Mesendoderm (in vitro differentiated cells): ENCODE data around the gene CTIF.
"Not testable (repeated sequence)": the region's sequence is repeated elsewhere in the genome, so short reads cannot be mapped to it uniquely, and the experiment has no call there.

Experiments
- DNase-seq: peaks from one replicate; pipeline ENCODE4 v3.0.0; 2013
- H2AK5ac ChIP-seq: 2 replicates; pipeline ENCODE4 v1.6.1; 2013; ENCODE audit warnings: low read length, inconsistent platforms
- H2BK120ac ChIP-seq: 2 replicates; pipeline ENCODE4 v1.6.1; 2013; ENCODE audit warnings: low read depth, mild to moderate bottlenecking, low read length, moderate library complexity, mixed read lengths
- H2BK15ac ChIP-seq: replicated peaks from 2 replicates; pipeline ENCODE4 v1.6.1; 2013; ENCODE audit warnings: low read depth, mild to moderate bottlenecking, moderate library complexity
- H2BK5ac ChIP-seq: 2 replicates; pipeline ENCODE4 v1.6.1; 2013; ENCODE audit warnings: low read length, inconsistent platforms
- H3K18ac ChIP-seq: 2 replicates; pipeline ENCODE4 v1.6.1; 2013; ENCODE audit warnings: mild to moderate bottlenecking, low read length, mixed read lengths
- H3K23ac ChIP-seq: one replicate; pipeline ENCODE4 v1.6.1; 2013; ENCODE audit warnings: low read length
- H3K27ac ChIP-seq: 2 replicates; pipeline ENCODE4 v1.5.1; 2013; ENCODE audit warnings: low read depth, mild to moderate bottlenecking, inconsistent platforms, low read length, moderate library complexity
- H3K27me3 ChIP-seq: 2 replicates; pipeline ENCODE4 v1.6.1; 2013; ENCODE audit warnings: low read length, control low read depth, mild to moderate bottlenecking, inconsistent platforms; ENCODE audit not compliant: insufficient read depth, poor library complexity
- H3K36me3 ChIP-seq: 2 replicates; pipeline ENCODE4 v1.6.1; 2013; ENCODE audit warnings: low read length, inconsistent platforms; ENCODE audit not compliant: control insufficient read depth, insufficient read depth
- H3K4ac ChIP-seq: one replicate; pipeline ENCODE4 v1.6.1; 2013; ENCODE audit warnings: low read depth, mild to moderate bottlenecking, low read length, moderate library complexity
- H3K4me1 ChIP-seq: 2 replicates; pipeline ENCODE4 v1.6.1; 2013; ENCODE audit warnings: low read depth, low read length, inconsistent platforms; ENCODE audit not compliant: control insufficient read depth
- H3K4me2 ChIP-seq: 2 replicates; pipeline ENCODE4 v1.6.1; 2013; ENCODE audit warnings: low read length
- H3K4me3 ChIP-seq: 2 replicates; pipeline ENCODE4 v1.5.1; 2013; ENCODE audit warnings: mild to moderate bottlenecking, low read length
- H3K56ac ChIP-seq: one replicate; pipeline ENCODE4 v1.6.1; 2013; ENCODE audit warnings: low read length
- H3K79me1 ChIP-seq: 2 replicates; pipeline ENCODE4 v1.6.1; 2013; ENCODE audit warnings: low read length, inconsistent platforms
- H3K79me2 ChIP-seq: 2 replicates; pipeline ENCODE4 v1.6.1; 2013; ENCODE audit warnings: mild to moderate bottlenecking, low read length; ENCODE audit not compliant: control insufficient read depth, insufficient read depth
- H3K9ac ChIP-seq: 2 replicates; pipeline ENCODE4 v1.6.1; 2013; ENCODE audit warnings: low read length, inconsistent platforms
- H4K5ac ChIP-seq: one replicate; pipeline ENCODE4 v1.6.1; 2013; ENCODE audit warnings: low read length
- H4K8ac ChIP-seq: one replicate; pipeline ENCODE4 v1.6.1; 2013; ENCODE audit warnings: low read depth, mild to moderate bottlenecking, control low read depth, low read length, moderate library complexity
- WGBS: extraction: QIAGEN DNeasy Blood & Tissue Kit; methylation state at CpG from one replicate; pipeline ENCODE4 v1.1.7; 2013; ENCODE audit warnings: low lambda C conversion rate, missing lambda C conversion rate; ENCODE audit not compliant: insufficient coverage; ENCODE audit errors: extremely low coverage; 5-methylcytosine and 5-hydroxymethylcytosine counted together

Gene CTIF

DNA sequence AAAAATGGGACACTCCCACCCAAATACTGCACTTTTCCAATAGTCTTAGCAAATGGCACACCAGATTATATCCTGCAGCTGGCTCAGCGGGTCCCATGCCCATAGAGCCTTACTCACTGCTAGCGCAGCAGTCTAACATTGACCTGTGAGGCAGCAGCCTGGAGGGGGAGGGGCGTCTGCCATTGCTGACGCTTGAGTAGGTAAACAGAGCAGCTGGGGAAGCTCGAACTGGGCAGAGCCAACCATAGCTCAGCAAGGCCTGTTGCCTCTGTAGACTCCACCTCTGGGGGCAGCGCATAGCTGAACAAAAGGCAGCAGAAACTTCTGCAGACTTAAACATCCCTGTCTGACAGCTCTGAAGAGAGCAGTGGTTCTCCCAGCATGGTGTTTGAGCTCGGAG, 110.4 kb downstream of the CTIF start:
- no peaks in the 10 kb centered on the region for H3K79me2 ChIP-seq
- peak; percentile 83 for DNase-seq

GRCh38 chr18:48654591-48654990, 115.8 kb downstream of the CTIF start:
- H2BK120ac ChIP-seq, H3K4me1 ChIP-seq, H3K56ac ChIP-seq, H4K8ac ChIP-seq, DNase-seq, H3K18ac ChIP-seq, H3K23ac ChIP-seq, H2AK5ac ChIP-seq, H2BK15ac ChIP-seq, H3K36me3 ChIP-seq, H3K79me2 ChIP-seq, H3K4me2 ChIP-seq, H3K27ac ChIP-seq, H2BK5ac ChIP-seq, H3K4ac ChIP-seq, H3K9ac ChIP-seq, H3K27me3 ChIP-seq, H4K5ac ChIP-seq, H3K4me3 ChIP-seq, H3K79me1 ChIP-seq: not testable (repeated sequence)
- WGBS: no CpG with 5 or more reads among the region's 4 CpGs

More for the DNA sequence above, 110.4 kb downstream of the CTIF start:
- Histone ChIP-seq H3K27me3 (no peaks in the 10 kb centered on the region), H3K4me1 (peaks cover 1% of the 10 kb centered on the region), H3K9ac (no peak overlapping the region), H3K27ac (no peak overlapping the region), H2AK5ac (no peak overlapping the region), H2BK15ac (no peak overlapping the region), H3K23ac (no peak overlapping the region), H2BK120ac (no peak overlapping the region), H3K56ac (no peak overlapping the region), H4K8ac (no peak overlapping the region), H4K5ac (no peak overlapping the region), H2BK5ac (no peak overlapping the region), H3K4me2 (no peak overlapping the region), H3K4ac (no peak overlapping the region), H3K18ac (no peak overlapping the region), H3K36me3 (no peaks in the 10 kb centered on the region), H3K79me1 (no peaks in the 10 kb centered on the region), H3K4me3 (no peak overlapping the region)
- WGBS: no CpG with 5 or more reads among the region's 7 CpGs

DNA sequence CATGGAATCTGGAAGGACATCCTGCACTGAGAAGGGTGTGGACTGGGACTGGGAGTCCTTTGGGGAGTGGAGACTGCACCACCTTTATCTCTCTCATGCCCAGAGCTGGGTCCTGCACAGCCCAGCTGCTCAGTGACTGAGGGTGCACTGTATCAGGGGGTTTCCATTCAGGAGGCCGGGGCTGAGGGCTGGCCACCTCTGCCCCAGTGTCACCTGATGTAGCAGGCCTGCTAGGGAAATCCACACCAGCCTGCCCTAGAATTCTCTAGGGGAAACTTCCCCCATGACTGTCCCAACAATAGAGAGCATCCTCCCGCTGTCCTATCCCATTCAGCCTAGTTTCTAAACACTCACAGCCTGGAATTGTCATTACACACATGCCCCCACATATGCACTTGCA, 116.7 kb downstream of the CTIF start:
- no peak overlapping the region for H3K4me3 ChIP-seq
- H2BK120ac ChIP-seq: no peak overlapping the region
- no peak overlapping the region for H4K5ac ChIP-seq
- no peak overlapping the region for H3K4ac ChIP-seq
- WGBS: no CpG with 5 or more reads among the region's 2 CpGs
- no peaks in the 10 kb centered on the region for H3K36me3 ChIP-seq
- no peak overlapping the region for H4K8ac ChIP-seq
- H3K79me2 ChIP-seq: no peaks in the 10 kb centered on the region
- no peak for DNase-seq
- no peak overlapping the region for H3K27ac ChIP-seq
- H2BK5ac ChIP-seq: no peak overlapping the region
- H3K27me3 ChIP-seq: no peaks in the 10 kb centered on the region
- H3K9ac ChIP-seq: no peak overlapping the region
- H3K23ac ChIP-seq: no peak overlapping the region
- peaks cover 2% of the 10 kb centered on the region for H3K79me1 ChIP-seq
- no peak overlapping the region for H3K18ac ChIP-seq
- no peak overlapping the region for H2AK5ac ChIP-seq
- H3K4me2 ChIP-seq: no peak overlapping the region
- no peak overlapping the region for H3K56ac ChIP-seq
- H3K4me1 ChIP-seq: no peaks in the 10 kb centered on the region
- no peak overlapping the region for H2BK15ac ChIP-seq

- Histone ChIP-seq H3K36me3 (no peaks in the 10 kb centered on the region), H3K18ac (no peak overlapping the region), H4K5ac (no peak overlapping the region), H3K23ac (no peak overlapping the region), H2BK5ac (no peak overlapping the region), H3K27me3 (no peaks in the 10 kb centered on the region), H3K4me3 (no peak overlapping the region), H3K56ac (no peak overlapping the region), H4K8ac (no peak overlapping the region), H2BK15ac (no peak overlapping the region), H2AK5ac (no peak overlapping the region), H3K27ac (no peak overlapping the region), H2BK120ac (no peak overlapping the region), H3K79me1 (peaks cover 2% of the 10 kb centered on the region), H3K79me2 (no peaks in the 10 kb centered on the region), H3K4me2 (no peak overlapping the region), H3K9ac (no peak overlapping the region), H3K4ac (no peak overlapping the region), H3K4me1 (no peaks in the 10 kb centered on the region)
- WGBS: no CpG with 5 or more reads among the region's 2 CpGs
- DNase-seq: no peak
Measured at GRCh38 chr18:48656176-48656575, 117.3 kb downstream of the CTIF start.

GRCh38 chr18:48656582-48656981, 117.8 kb downstream of the CTIF start:
- Histone ChIP-seq H3K4me3 (no peak overlapping the region), H3K79me2 (no peaks in the 10 kb centered on the region), H2AK5ac (no peak overlapping the region), H2BK5ac (no peak overlapping the region), H3K36me3 (no peaks in the 10 kb centered on the region), H3K27me3 (no peaks in the 10 kb centered on the region), H4K5ac (no peak overlapping the region), H4K8ac (no peak overlapping the region), H3K23ac (no peak overlapping the region), H2BK15ac (no peak overlapping the region), H3K18ac (no peak overlapping the region), H3K4me2 (no peak overlapping the region), H3K56ac (no peak overlapping the region), H3K9ac (no peak overlapping the region), H3K27ac (no peak overlapping the region), H3K4ac (no peak overlapping the region), H3K4me1 (no peaks in the 10 kb centered on the region), H3K79me1 (peaks cover 2% of the 10 kb centered on the region), H2BK120ac (no peak overlapping the region)
- no CpG with 5 or more reads among the region's 3 CpGs for WGBS
- DNase-seq: no peak

DNA sequence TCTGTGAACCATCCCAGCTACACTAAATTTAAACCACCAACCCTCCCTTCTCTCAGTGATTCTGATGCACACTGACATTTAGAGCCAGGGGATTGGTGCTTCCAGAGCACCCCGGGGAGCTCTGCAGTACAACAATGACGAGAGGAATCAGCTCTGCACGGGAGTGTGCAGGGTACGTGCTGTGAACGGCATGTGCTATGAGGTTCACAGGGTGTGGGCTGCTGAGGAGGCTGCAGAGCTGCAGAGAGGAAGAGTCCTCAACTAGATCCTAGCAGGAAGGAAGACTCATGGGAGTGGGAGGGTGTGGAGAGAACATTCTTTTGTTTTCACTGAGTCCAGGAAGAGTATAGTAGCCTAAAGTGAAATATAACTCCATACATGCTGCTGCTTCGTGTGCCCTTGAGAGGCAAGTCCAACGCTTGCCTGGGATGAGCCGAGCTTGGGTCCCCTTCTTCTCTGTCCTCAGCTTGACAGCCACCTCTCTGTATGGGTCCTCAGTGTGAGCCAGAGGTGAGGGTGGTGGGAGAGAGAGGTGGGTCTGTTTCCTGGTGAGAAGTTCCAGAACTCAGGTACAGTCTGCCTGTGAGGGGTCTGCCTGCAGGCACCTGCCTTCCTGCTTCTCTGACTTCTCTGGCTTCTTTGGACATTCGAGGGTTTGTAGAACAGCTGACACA, 118.8 kb downstream of the CTIF start:
- H3K79me2 ChIP-seq: no peaks in the 10 kb centered on the region
- no peaks in the 10 kb centered on the region for H3K27me3 ChIP-seq
- no peak for DNase-seq
- H3K18ac ChIP-seq: no peak overlapping the region
- H4K5ac ChIP-seq: no peak overlapping the region
- H2BK5ac ChIP-seq: no peak overlapping the region
- no peak overlapping the region for H3K23ac ChIP-seq
- H3K56ac ChIP-seq: no peak overlapping the region
- H2AK5ac ChIP-seq: no peak overlapping the region
- WGBS: no CpG with 5 or more reads among the region's 9 CpGs
- H3K27ac ChIP-seq: no peak overlapping the region
- H2BK15ac ChIP-seq: no peak overlapping the region
- peaks cover 2% of the 10 kb centered on the region for H3K79me1 ChIP-seq
- no peak overlapping the region for H3K4me2 ChIP-seq
- no peak overlapping the region for H4K8ac ChIP-seq
- peaks cover 1% of the 10 kb centered on the region for H3K4me1 ChIP-seq
- no peak overlapping the region for H3K4ac ChIP-seq
- no peaks in the 10 kb centered on the region for H3K36me3 ChIP-seq
- no peak overlapping the region for H3K9ac ChIP-seq
- no peak overlapping the region for H2BK120ac ChIP-seq
- H3K4me3 ChIP-seq: no peak overlapping the region
